Transverse colon (tissue), 4 donors: Measurements from ENCODE around the gene EIF4E1B. TPM values are rescaled to one million over a fixed set of nuclear protein-coding genes. Genes with fewer than 3 reads are reported as not detected.

Source experiments
- DNase-seq: peaks from one replicate; pipeline ENCODE4 v3.0.0-alpha.2; 2019
- H3K27ac ChIP-seq, 4 donors: fragments of 200-600 bp; sonication (generic); 2 replicates each; pipeline ENCODE4 v1.5.1; 2016 to 2018; ENCODE audit warnings: inconsistent platforms in 4 of 4
- H3K27me3 ChIP-seq: fragments of 200-600 bp; sonication (generic); 2 replicates; pipeline ENCODE4 v1.5.1; 2017; ENCODE audit warnings: inconsistent platforms
- H3K36me3 ChIP-seq, 4 donors: fragments of 200-600 bp; sonication (generic); 2 replicates each; pipeline ENCODE4 v1.5.1; 2017 to 2019; ENCODE audit warnings: inconsistent platforms in 4 of 4
- H3K4me1 ChIP-seq, 4 donors: fragments of 200-600 bp; sonication (generic); 2 replicates each; pipeline ENCODE4 v1.5.1; 2017 to 2020; ENCODE audit warnings: inconsistent platforms in 4 of 4
- H3K4me3 ChIP-seq, 4 donors: fragments of 200-600 bp; sonication (generic); 1 replicate in 1 of 4; 2 replicates in 3 of 4; pipeline versions ENCODE4 v1.5.1 to v1.6.1; 2017 to 2019; ENCODE audit warnings: inconsistent platforms in 4 of 4
- H3K9me3 ChIP-seq, 2 donors: fragments of 200-600 bp; sonication (generic); 2 replicates each; pipeline ENCODE4 v1.5.1; 2017 to 2019; ENCODE audit warnings: inconsistent platforms in 2 of 2
- CTCF ChIP-seq, 5 experiments: fragments of 200-600 bp in 3 of 5; fragments of 450-650 bp in 2 of 5; sonication (generic) in 3 of 5; IDR thresholded peaks; 1 replicate in 2 of 5; 2 replicates in 3 of 5; pipeline ENCODE4 v1.5.1; 2016 to 2017; ENCODE audit warnings: antibody characterized with exemption in 5 of 5, inconsistent platforms in 3 of 5, mild to moderate bottlenecking in 2 of 5, moderate library complexity in 1 of 5
- EP300 ChIP-seq: sonication (generic); formaldehyde crosslinking; IDR thresholded peaks from one replicate; pipeline ENCODE4 v1.6.1; 2017; ENCODE audit warnings: antibody characterized with exemption, low read depth
- POLR2A ChIP-seq: fragments of 450-650 bp; IDR thresholded peaks from one replicate; pipeline ENCODE4 v1.6.1; 2016; ENCODE audit warnings: antibody characterized with exemption, mild to moderate bottlenecking, moderate library complexity
- POLR2AphosphoS5 ChIP-seq, 3 donors: sonication (generic); formaldehyde crosslinking; IDR thresholded peaks; one replicate each; pipeline ENCODE4 v1.6.1; 2016; ENCODE audit warnings: antibody characterized with exemption in 3 of 3
- WGBS, 2 donors: methylation state at CpG; one replicate each; pipeline ENCODE4 v1.1.5; 2018; ENCODE audit warnings: low coverage in 1 of 2; 5-methylcytosine and 5-hydroxymethylcytosine counted together
- in situ Hi-C, 4 donors: fragments of 200-750 bp; cut with MboI; loops; one replicate each; pipeline versions ENCODE4 v1.15.0 to v1.15.1; 2017; ENCODE audit warnings: low sequenced_read_pairs in 3 of 4, low pct_ligation_motif_present in 1 of 4, low pct_unique_long_range_greater_than_20kb in 1 of 4
- intact Hi-C: fragments of 100-400 bp; cut with DNase I; formaldehyde crosslinking; loops from one replicate; pipeline ENCODE4 v1.15.1; 2023; ENCODE audit warnings: low total_unique reads
- total RNA-seq, 4 donors: library from RNA; depleted of rRNA; stranded (reverse); fragments of >200 nt; gene quantifications; one replicate each; pipeline ENCODE4 v1.1.0, GENCODE V29; 2016

EIF4E1B gene
- total RNA-seq, 4 donors from 2014 or later, result not detected

GRCh38 chr5:176643491-176644219 lies 13.2 kb downstream of the EIF4E1B start:
- Histone ChIP-seq H3K27me3 (no peaks in the 10 kb centered on the region), H3K4me3 (no peak overlapping the region), H3K36me3 (no peaks in the 10 kb centered on the region), H3K9me3 (no peaks in the 10 kb centered on the region), H3K27ac (no peak overlapping the region), H3K4me1 (peaks cover 8 to 17% (median 15%) of the 10 kb centered on the region in 4 donors)
- TF ChIP-seq POLR2A, result no peak
- TF ChIP-seq CTCF (IDR thresholded peaks at IDR 0.05), result no peak
- no peak for TF ChIP-seq POLR2AphosphoS5 (IDR thresholded peaks at IDR 0.05)
- no peak for TF ChIP-seq EP300
- no peak for DNase-seq
- in situ Hi-C loops (no loop called here), intact Hi-C loops (no loop called here)
- 81% methylated on average over 9 of the region's 11 CpGs; no CpG with 5 or more reads in 1 of the 2 donors for WGBS, 2 donors

GRCh38 chr5:176644294-176644693 lies 13.8 kb downstream of the EIF4E1B start:
- in situ Hi-C loops, result no loop called here
- no peak overlapping the region for H3K4me3 ChIP-seq
- 79% methylated on average over 7 of the region's 9 CpGs; no CpG with 5 or more reads in 1 of the 2 donors for WGBS, 2 donors
- intact Hi-C loops, result no loop called here
- DNase-seq, result no peak
- H3K27me3 ChIP-seq, result no peaks in the 10 kb centered on the region
- H3K27ac ChIP-seq, result no peak overlapping the region
- no peaks in the 10 kb centered on the region for H3K36me3 ChIP-seq
- H3K9me3 ChIP-seq, result no peaks in the 10 kb centered on the region
- H3K4me1 ChIP-seq, result peaks cover 9 to 20% (median 17%) of the 10 kb centered on the region in 4 donors
- TF ChIP-seq CTCF (IDR thresholded peaks at IDR 0.05) (no peak), EP300 (no peak), POLR2A (no peak), POLR2AphosphoS5 (IDR thresholded peaks at IDR 0.05) (no peak)

GRCh38 chr5:176644878-176645670 lies 14.6 kb downstream of the EIF4E1B start:
- no peaks in the 10 kb centered on the region for H3K27me3 ChIP-seq
- intact Hi-C loops (no loop called here), in situ Hi-C loops (no loop called here)
- no peak overlapping the region for H3K27ac ChIP-seq
- no peaks in the 10 kb centered on the region for H3K36me3 ChIP-seq
- no peak for DNase-seq
- no peak overlapping the region for H3K4me3 ChIP-seq
- WGBS, 2 donors, result 93% methylated on average over 22 of the region's 22 CpGs; no CpG with 5 or more reads in 1 of the 2 donors
- H3K9me3 ChIP-seq, result no peaks in the 10 kb centered on the region
- H3K4me1 ChIP-seq, result peaks cover 9 to 20% (median 17%) of the 10 kb centered on the region in 4 donors
- TF ChIP-seq POLR2A, result no peak
- no peak for TF ChIP-seq POLR2AphosphoS5 (IDR thresholded peaks at IDR 0.05)
- no peak for TF ChIP-seq EP300

GRCh38 chr5:176646049-176646706 lies 15.7 kb downstream of the EIF4E1B start:
- peak overlapping the region in 2 of 4 donors; percentile 59 to 83 for H3K4me3 ChIP-seq
- peak overlapping the region; percentile 54 to 89 (median 80) for H3K27ac ChIP-seq
- H3K27me3 ChIP-seq, result no peaks in the 10 kb centered on the region
- H3K9me3 ChIP-seq, result no peaks in the 10 kb centered on the region
- in situ Hi-C loops (no loop called here), intact Hi-C loops (no loop called here)
- H3K36me3 ChIP-seq, result no peaks in the 10 kb centered on the region
- DNase-seq, result no peak
- H3K4me1 ChIP-seq, result peaks cover 9 to 20% (median 17%) of the 10 kb centered on the region in 4 donors
- no peak for TF ChIP-seq CTCF (IDR thresholded peaks at IDR 0.05)
- no peak for TF ChIP-seq POLR2A
- TF ChIP-seq POLR2AphosphoS5 (IDR thresholded peaks at IDR 0.05), result no peak
- 94% methylated on average over 7 of the region's 7 CpGs; no CpG with 5 or more reads in 1 of the 2 donors for WGBS, 2 donors
